Measurements from ENCODE around the gene LORICRIN.

Gene LORICRIN

DNA sequence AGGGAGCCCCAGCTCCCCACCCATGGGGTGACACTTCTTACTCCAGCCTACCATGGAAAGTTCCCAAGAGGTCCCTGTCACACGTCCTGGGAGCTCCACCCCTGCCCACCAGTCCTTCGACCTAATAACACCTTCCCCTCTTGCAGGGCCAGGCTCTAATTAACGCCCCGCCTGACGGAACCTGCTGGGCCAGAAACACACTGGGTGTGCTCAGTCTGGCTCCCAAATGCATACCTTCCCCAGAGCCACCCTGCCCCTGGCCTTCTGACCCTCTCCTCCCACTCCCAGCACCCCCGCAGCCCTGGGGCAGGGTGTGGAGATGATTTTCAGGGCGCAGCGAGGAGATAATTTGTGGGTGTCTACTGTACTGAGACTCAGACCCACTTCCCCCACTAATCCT lies 32.7 kb downstream of the LORICRIN start:
- no peak for DNase-seq (ENCODE audit: low spot score)
- TF ChIP-seq, protein P1, sequence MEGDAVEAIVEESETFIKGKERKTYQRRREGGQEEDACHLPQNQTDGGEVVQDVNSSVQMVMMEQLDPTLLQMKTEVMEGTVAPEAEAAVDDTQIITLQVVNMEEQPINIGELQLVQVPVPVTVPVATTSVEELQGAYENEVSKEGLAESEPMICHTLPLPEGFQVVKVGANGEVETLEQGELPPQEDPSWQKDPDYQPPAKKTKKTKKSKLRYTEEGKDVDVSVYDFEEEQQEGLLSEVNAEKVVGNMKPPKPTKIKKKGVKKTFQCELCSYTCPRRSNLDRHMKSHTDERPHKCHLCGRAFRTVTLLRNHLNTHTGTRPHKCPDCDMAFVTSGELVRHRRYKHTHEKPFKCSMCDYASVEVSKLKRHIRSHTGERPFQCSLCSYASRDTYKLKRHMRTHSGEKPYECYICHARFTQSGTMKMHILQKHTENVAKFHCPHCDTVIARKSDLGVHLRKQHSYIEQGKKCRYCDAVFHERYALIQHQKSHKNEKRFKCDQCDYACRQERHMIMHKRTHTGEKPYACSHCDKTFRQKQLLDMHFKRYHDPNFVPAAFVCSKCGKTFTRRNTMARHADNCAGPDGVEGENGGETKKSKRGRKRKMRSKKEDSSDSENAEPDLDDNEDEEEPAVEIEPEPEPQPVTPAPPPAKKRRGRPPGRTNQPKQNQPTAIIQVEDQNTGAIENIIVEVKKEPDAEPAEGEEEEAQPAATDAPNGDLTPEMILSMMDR (IDR thresholded peaks at IDR 0.05; ENCODE audit: borderline replicate concordance, control extremely low read depth, extremely low read depth, insufficient read depth, missing control alignments) = no peak
- in situ Hi-C loops (cut with MboI; ENCODE audit: low sequenced_read_pairs, unreplicated experiment) = no loop called here

DNA sequence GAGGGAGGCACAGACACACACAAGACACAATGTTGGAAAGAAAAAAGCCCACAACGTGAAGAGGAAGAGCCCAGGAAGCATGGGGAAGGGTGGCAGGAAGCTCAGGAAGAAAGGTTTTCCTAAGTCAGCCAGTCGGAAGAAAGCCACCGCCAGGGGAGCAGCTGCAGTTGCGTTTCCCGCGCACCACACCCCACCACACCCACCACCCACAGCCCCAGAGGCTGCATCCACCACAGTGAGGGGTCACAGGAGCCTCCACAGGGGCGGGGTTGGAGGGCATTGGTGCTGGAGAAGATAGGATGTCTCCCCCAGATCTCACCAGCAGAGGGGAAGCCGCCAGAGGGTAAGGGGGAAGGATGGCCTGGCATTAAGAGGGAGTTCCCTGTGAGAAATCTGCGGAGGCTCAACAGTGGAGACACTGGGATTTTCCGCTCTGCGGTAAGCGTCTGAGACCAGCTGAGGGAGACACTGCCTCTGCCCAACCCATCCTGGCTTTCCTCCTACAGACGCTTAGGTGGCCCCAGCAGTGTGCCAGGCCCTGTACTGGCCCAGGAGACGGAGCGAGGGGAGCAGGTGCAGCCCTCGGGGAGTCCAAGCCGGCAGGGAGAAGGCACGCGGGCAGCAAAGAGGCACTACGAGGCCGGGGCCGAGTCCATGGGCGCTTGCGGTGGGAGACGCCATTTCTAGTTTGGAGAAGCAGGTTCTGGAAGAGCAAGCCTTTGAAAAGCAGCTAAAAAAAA lies 33.4 kb downstream of the LORICRIN start:
- TF ChIP-seq, protein P1 (IDR thresholded peaks at IDR 0.05; ENCODE audit: borderline replicate concordance, control extremely low read depth, extremely low read depth, insufficient read depth, missing control alignments) = no peak
- in situ Hi-C loops (cut with MboI; ENCODE audit: low sequenced_read_pairs, unreplicated experiment) = no loop called here

DNA sequence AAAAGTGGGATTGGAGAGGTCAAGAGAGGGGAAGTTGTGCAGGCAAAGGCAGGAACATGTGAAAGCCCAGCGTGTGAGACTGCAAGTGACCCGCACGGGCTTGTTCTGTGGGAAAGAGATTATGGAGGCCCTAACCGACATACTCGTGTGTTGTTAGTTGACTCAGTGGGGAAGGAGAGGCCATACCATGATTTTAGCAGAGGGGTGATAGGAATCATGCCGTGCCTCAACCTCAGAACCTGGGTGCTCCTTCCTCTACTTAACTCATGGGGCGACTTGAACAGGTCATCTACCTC lies 33.9 kb downstream of the LORICRIN start:
- TF ChIP-seq, protein P1 (IDR thresholded peaks at IDR 0.05; ENCODE audit: borderline replicate concordance, control extremely low read depth, extremely low read depth, insufficient read depth, missing control alignments) = no peak
- in situ Hi-C loops (cut with MboI; ENCODE audit: low sequenced_read_pairs, unreplicated experiment) = no loop called here
- no peak for DNase-seq (ENCODE audit: low spot score)

More for the DNA sequence above, 33.4 kb downstream of the LORICRIN start:
- DNase-seq (ENCODE audit: low spot score) = no peak

DNA sequence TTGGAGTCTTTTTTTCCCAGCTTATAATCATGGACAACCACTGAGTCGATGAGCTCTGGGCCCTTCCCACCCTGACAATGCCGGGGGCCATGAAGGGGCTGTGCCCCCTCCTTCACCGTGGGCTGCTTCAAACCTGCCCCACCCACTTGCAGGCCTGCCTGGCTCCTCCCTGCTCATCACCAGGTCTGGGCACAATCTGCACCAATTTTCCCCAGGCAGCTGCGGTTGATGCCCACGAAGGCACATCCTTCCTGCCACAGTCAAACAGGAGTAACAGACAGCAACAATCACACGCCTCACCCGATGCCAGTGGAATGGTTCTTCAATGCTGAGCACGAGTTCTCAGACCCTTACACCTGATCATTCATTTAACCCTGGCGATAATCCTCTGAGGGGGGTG lies 34.4 kb downstream of the LORICRIN start:
- DNase-seq (ENCODE audit: low spot score) = no peak
- in situ Hi-C loops (cut with MboI; ENCODE audit: low sequenced_read_pairs, unreplicated experiment) = no loop called here
- TF ChIP-seq, protein P1 (IDR thresholded peaks at IDR 0.05; ENCODE audit: borderline replicate concordance, control extremely low read depth, extremely low read depth, insufficient read depth, missing control alignments) = no peak

DNA sequence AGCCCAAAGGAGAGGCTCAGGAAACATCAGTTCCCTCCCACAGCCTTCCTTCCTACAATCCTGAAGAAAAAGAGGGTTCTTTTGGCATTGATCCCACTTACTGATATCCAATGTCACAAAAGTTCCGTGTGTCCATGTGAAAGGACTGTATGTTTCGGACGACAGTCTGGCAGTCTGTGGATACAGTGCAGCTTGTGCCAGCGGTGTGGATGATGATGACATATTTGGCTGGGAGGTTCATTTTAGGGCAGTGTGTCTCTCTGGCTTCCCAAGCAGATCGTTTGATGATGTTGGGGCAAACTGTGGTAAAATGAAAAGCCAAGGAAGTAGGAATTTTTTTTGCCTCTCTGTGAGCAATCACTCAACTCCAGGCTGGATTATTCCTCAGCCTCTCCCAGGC lies 42.8 kb downstream of the LORICRIN start:
- TF ChIP-seq, protein P1 (IDR thresholded peaks at IDR 0.05; ENCODE audit: borderline replicate concordance, control extremely low read depth, extremely low read depth, insufficient read depth, missing control alignments) = no peak
- in situ Hi-C loops (cut with MboI; ENCODE audit: low sequenced_read_pairs, unreplicated experiment) = no loop called here
- no peak for DNase-seq (ENCODE audit: low spot score)

DNA sequence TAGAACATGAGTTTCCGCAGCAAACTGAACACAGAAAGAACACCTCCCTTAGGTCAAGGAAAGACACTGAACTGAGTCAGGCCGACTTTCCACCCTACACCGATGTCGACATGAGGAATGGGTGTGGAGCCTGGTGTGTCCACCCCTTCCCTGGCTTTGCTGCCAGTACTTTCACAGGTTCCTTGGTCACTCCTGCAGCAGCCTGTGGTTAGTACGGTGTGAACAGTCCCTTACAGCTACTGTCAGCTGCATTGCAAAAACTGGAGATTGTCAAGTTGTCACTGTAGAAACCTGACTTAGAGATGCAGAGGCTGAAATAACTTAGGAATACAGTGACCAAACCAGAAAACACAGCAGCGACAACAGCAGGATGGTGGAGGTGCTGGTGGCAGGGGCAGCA lies 46.2 kb downstream of the LORICRIN start:
- in situ Hi-C loops (cut with MboI; ENCODE audit: low sequenced_read_pairs, unreplicated experiment) = no loop called here
- no peak for DNase-seq (ENCODE audit: low spot score)
- TF ChIP-seq, protein P1 (IDR thresholded peaks at IDR 0.05; ENCODE audit: borderline replicate concordance, control extremely low read depth, extremely low read depth, insufficient read depth, missing control alignments) = no peak

All from GM13976 (cell line).